ENCODE data around the gene RBP4. TPM values are rescaled to one million over a fixed set of nuclear protein-coding genes. Genes with fewer than 3 reads are reported as not detected.

RBP4 gene
- total RNA-seq, 1 experiment from 2014 or later: 2.2 TPM

DNA sequence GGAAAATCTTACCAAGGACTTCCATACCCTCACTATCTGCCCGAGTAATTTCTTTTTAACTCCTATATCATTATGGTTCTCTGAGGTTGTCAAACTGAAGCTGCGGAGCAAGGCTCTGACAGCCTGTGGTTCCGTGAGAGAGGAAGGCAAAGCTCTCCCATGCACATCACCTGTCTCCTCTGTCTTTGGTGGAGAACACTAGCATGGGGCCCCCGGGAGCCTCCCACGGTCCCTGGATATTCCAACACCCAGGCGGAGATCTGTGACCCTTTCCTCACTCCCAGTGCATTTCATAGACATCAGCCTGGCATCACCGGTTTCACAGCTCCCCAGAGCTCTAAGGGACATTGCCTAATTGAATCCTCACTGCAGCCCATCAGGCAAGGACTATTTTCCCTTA, 10.4 kb downstream of the RBP4 start:
- H3K9me3 Mint-ChIP-seq: no peaks in the 10 kb centered on the region
- ChIA-PET POLR2A (interaction anchor here (0.6 kb wide), 1 partner anchor 1797 kb away, joined by 3 read pairs; no protein-coding TSS in a partner anchor), CTCF (interaction anchor here (0.8 to 2.2 kb wide), 4 partner anchors 36 to 154 kb away, joined by 3 to 13 read pairs (median 6); partner anchors contain the start of gene FRA10AC1)
- H3K27me3 Mint-ChIP-seq (ENCODE audit: low read depth): peaks cover 6% of the 10 kb centered on the region
- no peak for ATAC-seq
- peaks cover 18% of the 10 kb centered on the region for H3K4me1 Mint-ChIP-seq
- no peak overlapping the region for H3K4me3 Mint-ChIP-seq
- TF ChIP-seq, protein P1, sequence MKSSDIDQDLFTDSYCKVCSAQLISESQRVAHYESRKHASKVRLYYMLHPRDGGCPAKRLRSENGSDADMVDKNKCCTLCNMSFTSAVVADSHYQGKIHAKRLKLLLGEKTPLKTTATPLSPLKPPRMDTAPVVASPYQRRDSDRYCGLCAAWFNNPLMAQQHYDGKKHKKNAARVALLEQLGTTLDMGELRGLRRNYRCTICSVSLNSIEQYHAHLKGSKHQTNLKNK (CRISPR knock-in tag; IDR thresholded peaks at IDR 0.05): no peak
- TF ChIP-seq, protein P2, sequence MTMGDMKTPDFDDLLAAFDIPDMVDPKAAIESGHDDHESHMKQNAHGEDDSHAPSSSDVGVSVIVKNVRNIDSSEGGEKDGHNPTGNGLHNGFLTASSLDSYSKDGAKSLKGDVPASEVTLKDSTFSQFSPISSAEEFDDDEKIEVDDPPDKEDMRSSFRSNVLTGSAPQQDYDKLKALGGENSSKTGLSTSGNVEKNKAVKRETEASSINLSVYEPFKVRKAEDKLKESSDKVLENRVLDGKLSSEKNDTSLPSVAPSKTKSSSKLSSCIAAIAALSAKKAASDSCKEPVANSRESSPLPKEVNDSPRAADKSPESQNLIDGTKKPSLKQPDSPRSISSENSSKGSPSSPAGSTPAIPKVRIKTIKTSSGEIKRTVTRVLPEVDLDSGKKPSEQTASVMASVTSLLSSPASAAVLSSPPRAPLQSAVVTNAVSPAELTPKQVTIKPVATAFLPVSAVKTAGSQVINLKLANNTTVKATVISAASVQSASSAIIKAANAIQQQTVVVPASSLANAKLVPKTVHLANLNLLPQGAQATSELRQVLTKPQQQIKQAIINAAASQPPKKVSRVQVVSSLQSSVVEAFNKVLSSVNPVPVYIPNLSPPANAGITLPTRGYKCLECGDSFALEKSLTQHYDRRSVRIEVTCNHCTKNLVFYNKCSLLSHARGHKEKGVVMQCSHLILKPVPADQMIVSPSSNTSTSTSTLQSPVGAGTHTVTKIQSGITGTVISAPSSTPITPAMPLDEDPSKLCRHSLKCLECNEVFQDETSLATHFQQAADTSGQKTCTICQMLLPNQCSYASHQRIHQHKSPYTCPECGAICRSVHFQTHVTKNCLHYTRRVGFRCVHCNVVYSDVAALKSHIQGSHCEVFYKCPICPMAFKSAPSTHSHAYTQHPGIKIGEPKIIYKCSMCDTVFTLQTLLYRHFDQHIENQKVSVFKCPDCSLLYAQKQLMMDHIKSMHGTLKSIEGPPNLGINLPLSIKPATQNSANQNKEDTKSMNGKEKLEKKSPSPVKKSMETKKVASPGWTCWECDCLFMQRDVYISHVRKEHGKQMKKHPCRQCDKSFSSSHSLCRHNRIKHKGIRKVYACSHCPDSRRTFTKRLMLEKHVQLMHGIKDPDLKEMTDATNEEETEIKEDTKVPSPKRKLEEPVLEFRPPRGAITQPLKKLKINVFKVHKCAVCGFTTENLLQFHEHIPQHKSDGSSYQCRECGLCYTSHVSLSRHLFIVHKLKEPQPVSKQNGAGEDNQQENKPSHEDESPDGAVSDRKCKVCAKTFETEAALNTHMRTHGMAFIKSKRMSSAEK (CRISPR knock-in tag; IDR thresholded peaks at IDR 0.05; ENCODE audit: borderline replicate concordance): no peak
- TF ChIP-seq ZNF138 (CRISPR knock-in tag; conservative IDR thresholded peaks at IDR 0.05): no peak
- TF ChIP-seq ZBTB21 (CRISPR knock-in tag; IDR thresholded peaks at IDR 0.05; ENCODE audit: borderline replicate concordance): no peak
- no peak for TF ChIP-seq KAT7 (CRISPR knock-in tag; IDR thresholded peaks at IDR 0.05; ENCODE audit: borderline replicate concordance)
- TF ChIP-seq, protein P3, sequence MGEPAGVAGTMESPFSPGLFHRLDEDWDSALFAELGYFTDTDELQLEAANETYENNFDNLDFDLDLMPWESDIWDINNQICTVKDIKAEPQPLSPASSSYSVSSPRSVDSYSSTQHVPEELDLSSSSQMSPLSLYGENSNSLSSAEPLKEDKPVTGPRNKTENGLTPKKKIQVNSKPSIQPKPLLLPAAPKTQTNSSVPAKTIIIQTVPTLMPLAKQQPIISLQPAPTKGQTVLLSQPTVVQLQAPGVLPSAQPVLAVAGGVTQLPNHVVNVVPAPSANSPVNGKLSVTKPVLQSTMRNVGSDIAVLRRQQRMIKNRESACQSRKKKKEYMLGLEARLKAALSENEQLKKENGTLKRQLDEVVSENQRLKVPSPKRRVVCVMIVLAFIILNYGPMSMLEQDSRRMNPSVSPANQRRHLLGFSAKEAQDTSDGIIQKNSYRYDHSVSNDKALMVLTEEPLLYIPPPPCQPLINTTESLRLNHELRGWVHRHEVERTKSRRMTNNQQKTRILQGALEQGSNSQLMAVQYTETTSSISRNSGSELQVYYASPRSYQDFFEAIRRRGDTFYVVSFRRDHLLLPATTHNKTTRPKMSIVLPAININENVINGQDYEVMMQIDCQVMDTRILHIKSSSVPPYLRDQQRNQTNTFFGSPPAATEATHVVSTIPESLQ (CRISPR knock-in tag; IDR thresholded peaks at IDR 0.05): no peak
- no peak for TF ChIP-seq GRHL2 (CRISPR knock-in tag; IDR thresholded peaks at IDR 0.05; ENCODE audit: insufficient replicate concordance, severe bottlenecking)
- no peak for TF ChIP-seq TEAD4 (CRISPR knock-in tag; IDR thresholded peaks at IDR 0.05)
- no peak for TF ChIP-seq HMGA2 (CRISPR knock-in tag; IDR thresholded peaks at IDR 0.05)
- no peaks in the 10 kb centered on the region for H3K36me3 Mint-ChIP-seq
- no peak overlapping the region for H3K27ac Mint-ChIP-seq
- DNase-seq (ENCODE audit: low spot score): no peak

DNA sequence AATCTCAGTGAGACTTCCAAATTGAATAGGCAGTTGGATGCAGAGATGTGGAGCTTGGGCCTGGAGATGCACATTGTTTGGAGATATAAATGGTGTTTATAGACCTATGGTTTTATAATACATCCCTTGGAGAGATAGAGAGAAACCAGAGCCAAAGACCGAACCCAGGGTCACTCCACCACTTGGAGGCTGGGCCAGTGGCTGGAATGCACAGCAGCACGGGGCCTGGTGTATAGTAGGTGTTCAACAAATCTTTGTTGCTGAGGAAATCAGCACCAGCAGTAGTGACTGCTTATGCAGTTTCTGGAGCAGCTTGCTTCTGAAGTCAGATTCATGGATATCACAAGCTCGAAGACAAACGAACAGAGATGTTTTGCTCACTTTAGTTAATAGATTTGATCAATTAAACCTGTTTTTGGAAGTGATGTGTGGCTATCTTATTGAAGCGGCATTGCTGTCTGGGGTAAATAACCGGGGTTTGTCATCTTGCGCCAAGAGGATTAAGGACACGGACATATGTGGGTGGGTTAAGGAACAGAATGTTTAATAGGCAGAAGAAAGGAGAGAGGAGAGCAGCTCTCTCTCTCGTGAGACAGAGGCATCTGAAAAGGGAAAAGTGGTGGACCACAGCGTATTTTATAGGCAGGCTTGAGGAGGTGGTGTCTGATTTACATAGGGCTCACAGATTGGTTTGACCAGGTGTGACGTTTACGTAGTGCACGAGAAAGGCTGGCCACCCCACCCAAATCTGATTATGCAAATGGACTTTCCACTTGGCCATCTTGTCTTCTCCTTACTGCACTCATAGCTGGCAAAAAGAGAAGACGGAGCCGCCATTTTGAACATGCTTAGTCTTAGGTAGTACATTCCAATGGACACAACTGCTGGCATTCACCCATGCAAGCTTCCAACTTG, 11.1 kb downstream of the RBP4 start:
- H3K27me3 Mint-ChIP-seq (ENCODE audit: low read depth): peaks cover 6% of the 10 kb centered on the region
- no peak overlapping the region for H3K4me3 Mint-ChIP-seq
- ChIA-PET CTCF (interaction anchor here (0.8 to 2.2 kb wide), 2 partner anchors 35 to 47 kb away, joined by 3 to 13 read pairs; no protein-coding TSS in a partner anchor), POLR2A (interaction anchor here (0.6 kb wide), 1 partner anchor 1797 kb away, joined by 3 read pairs; no protein-coding TSS in a partner anchor)
- H3K9me3 Mint-ChIP-seq: no peaks in the 10 kb centered on the region
- no peak overlapping the region for H3K27ac Mint-ChIP-seq
- no peak for ATAC-seq
- no peaks in the 10 kb centered on the region for H3K36me3 Mint-ChIP-seq
- H3K4me1 Mint-ChIP-seq: peaks cover 18% of the 10 kb centered on the region
- DNase-seq (ENCODE audit: low spot score): no peak
- TF ChIP-seq CBFB (CRISPR knock-in tag; IDR thresholded peaks at IDR 0.05; ENCODE audit: low read depth) (no peak), ZNF317 (CRISPR knock-in tag; IDR thresholded peaks at IDR 0.05; ENCODE audit: borderline replicate concordance, low read depth) (no peak), ZNF416 (CRISPR knock-in tag; IDR thresholded peaks at IDR 0.05) (no peak), RORB (CRISPR knock-in tag; IDR thresholded peaks at IDR 0.05) (no peak), GRHL2 (CRISPR knock-in tag; IDR thresholded peaks at IDR 0.05; ENCODE audit: insufficient replicate concordance, severe bottlenecking) (no peak), TEAD4 (CRISPR knock-in tag; IDR thresholded peaks at IDR 0.05) (no peak)
- TF ChIP-seq, protein P4, sequence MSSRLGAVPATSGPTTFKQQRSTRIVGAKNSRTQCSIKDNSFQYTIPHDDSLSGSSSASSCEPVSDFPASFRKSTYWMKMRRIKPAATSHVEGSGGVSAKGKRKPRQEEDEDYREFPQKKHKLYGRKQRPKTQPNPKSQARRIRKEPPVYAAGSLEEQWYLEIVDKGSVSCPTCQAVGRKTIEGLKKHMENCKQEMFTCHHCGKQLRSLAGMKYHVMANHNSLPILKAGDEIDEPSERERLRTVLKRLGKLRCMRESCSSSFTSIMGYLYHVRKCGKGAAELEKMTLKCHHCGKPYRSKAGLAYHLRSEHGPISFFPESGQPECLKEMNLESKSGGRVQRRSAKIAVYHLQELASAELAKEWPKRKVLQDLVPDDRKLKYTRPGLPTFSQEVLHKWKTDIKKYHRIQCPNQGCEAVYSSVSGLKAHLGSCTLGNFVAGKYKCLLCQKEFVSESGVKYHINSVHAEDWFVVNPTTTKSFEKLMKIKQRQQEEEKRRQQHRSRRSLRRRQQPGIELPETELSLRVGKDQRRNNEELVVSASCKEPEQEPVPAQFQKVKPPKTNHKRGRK (CRISPR knock-in tag; IDR thresholded peaks at IDR 0.05; ENCODE audit: borderline replicate concordance): no peak
- TF ChIP-seq, protein P5, sequence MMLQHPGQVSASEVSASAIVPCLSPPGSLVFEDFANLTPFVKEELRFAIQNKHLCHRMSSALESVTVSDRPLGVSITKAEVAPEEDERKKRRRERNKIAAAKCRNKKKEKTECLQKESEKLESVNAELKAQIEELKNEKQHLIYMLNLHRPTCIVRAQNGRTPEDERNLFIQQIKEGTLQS (CRISPR knock-in tag; conservative IDR thresholded peaks at IDR 0.05): no peak
- TF ChIP-seq, protein P6, sequence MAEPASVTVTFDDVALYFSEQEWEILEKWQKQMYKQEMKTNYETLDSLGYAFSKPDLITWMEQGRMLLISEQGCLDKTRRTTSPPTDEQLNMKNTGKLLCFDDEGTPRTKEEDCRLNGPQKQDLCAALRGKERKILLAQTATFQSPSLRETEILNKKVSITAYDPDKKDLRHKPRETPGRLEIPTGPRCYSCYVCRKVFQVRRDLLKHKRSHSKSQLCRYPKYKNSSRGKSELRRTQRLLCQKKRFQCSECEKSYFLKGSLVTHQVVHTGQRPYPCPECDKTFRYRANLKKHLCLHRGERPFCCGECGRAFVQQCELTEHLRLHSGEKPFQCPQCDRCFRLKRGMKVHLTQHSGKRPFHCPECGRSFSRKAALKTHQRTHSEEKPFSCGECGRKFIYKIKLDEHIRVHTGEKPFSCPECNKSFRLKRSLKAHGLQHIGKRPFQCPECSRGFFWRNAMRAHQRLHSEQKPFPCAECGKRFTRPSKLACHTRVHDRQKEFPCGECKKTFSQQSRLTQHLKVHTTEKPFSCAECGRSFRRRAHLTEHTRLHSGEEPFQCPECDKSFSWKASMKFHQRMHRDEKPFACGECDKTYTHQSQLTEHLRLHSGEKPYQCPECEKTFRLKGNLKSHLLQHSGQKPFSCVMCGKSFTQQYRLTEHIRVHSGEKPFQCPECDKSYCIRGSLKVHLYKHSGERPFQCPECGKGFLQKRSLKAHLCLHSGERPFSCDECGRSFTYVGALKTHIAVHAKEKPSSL (CRISPR knock-in tag; conservative IDR thresholded peaks at IDR 0.05): no peak
- TF ChIP-seq, protein P7, sequence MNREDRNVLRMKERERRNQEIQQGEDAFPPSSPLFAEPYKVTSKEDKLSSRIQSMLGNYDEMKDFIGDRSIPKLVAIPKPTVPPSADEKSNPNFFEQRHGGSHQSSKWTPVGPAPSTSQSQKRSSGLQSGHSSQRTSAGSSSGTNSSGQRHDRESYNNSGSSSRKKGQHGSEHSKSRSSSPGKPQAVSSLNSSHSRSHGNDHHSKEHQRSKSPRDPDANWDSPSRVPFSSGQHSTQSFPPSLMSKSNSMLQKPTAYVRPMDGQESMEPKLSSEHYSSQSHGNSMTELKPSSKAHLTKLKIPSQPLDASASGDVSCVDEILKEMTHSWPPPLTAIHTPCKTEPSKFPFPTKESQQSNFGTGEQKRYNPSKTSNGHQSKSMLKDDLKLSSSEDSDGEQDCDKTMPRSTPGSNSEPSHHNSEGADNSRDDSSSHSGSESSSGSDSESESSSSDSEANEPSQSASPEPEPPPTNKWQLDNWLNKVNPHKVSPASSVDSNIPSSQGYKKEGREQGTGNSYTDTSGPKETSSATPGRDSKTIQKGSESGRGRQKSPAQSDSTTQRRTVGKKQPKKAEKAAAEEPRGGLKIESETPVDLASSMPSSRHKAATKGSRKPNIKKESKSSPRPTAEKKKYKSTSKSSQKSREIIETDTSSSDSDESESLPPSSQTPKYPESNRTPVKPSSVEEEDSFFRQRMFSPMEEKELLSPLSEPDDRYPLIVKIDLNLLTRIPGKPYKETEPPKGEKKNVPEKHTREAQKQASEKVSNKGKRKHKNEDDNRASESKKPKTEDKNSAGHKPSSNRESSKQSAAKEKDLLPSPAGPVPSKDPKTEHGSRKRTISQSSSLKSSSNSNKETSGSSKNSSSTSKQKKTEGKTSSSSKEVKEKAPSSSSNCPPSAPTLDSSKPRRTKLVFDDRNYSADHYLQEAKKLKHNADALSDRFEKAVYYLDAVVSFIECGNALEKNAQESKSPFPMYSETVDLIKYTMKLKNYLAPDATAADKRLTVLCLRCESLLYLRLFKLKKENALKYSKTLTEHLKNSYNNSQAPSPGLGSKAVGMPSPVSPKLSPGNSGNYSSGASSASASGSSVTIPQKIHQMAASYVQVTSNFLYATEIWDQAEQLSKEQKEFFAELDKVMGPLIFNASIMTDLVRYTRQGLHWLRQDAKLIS (CRISPR knock-in tag; IDR thresholded peaks at IDR 0.05; ENCODE audit: borderline replicate concordance): no peak
